HAP-1 (cell line): ENCODE results near the gene ZNF473.

Experiments used
- DNase-seq, 2 experiments: peaks; one replicate each; pipeline ENCODE4 v3.0.0-alpha.2; 2016 to 2020; ENCODE audit warnings: low spot score in 2 of 2
- H3K27me3 ChIP-seq: fragments of 250-450 bp; sonication (Bioruptor Pico); 2 replicates; pipeline ENCODE4 v1.5.1; 2020; ENCODE audit warnings: low read depth, mild to moderate bottlenecking, moderate library complexity
- H3K36me3 ChIP-seq: fragments of 250-450 bp; sonication (Bioruptor Pico); replicated peaks from 2 replicates; pipeline ENCODE4 v1.5.1; 2020; ENCODE audit warnings: mild to moderate bottlenecking
- H3K4me1 ChIP-seq: fragments of 250-450 bp; sonication (Bioruptor Pico); 2 replicates; pipeline ENCODE4 v1.5.1; 2020; ENCODE audit warnings: mild to moderate bottlenecking
- H3K4me3 ChIP-seq: fragments of 250-450 bp; sonication (Bioruptor Pico); 2 replicates; pipeline ENCODE4 v1.5.1; 2020; ENCODE audit warnings: mild to moderate bottlenecking, moderate library complexity
- H3K9me3 ChIP-seq: fragments of 250-450 bp; sonication (Bioruptor Pico); 2 replicates; pipeline ENCODE4 v1.5.1; 2020; ENCODE audit warnings: mild to moderate bottlenecking, moderate library complexity
- in situ Hi-C: fragments of 300-500 bp; cut with MboI; formaldehyde crosslinking; loops from 3 replicates; pipeline ENCODE4 v1.14.3; 2020; ENCODE audit warnings: low sequenced_read_pairs, inconsistent platforms, mixed read lengths

ZNF473 gene

GRCh38 chr19:50025794-50026549 is at the start of gene ZNF473:
Gene ZNF473 (plus strand): TSS chr19:50026005. CDS start chr19:50031083, 5,078 bp downstream.
- DNase-seq = peak; percentile 94
- in situ Hi-C loops = no loop called here

GRCh38 chr19:49976496-49976895 is 49.3 kb upstream of the ZNF473 start:
- no peaks in the 10 kb centered on the region for H3K27me3 ChIP-seq
- H3K36me3 ChIP-seq = no peaks in the 10 kb centered on the region
- in situ Hi-C loops = no loop called here

More at GRCh38 chr19:50025794-50026549, at the start of gene ZNF473:
- H3K4me3 ChIP-seq = peak within 1 kb of the TSS; percentile 91
- H3K36me3 ChIP-seq = peaks cover 3% of the 10 kb centered on the region
- H3K4me1 ChIP-seq = peaks cover 5% of the 10 kb centered on the region; the same call in 1 of the 2 replicates
- H3K27me3 ChIP-seq = no peaks in the 10 kb centered on the region
- H3K9me3 ChIP-seq = peaks cover 6% of the 10 kb centered on the region; the same call in 1 of the 2 replicates

DNA sequence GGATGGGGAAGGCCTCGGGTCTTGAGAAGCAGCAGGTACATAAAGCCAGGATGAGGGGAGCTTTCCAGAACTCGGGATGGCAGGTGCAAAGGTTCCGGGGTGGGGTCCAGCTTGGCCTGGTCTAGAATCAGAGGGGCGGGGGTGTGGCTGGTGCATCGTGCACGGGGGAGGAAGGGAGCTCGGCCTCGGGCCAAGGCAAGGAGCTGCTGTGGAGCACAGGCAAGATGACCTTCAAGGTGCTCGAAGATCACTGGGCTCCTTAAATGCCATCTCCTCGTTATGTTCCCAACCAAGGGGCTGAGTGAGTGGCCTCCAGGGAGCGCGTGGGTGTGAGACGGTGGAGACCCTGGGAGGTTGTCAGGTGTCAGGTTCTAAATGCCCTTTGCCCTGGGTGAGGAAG is 48.7 kb upstream of the ZNF473 start:
- no peaks in the 10 kb centered on the region for H3K27me3 ChIP-seq
- no peak overlapping the region for H3K4me3 ChIP-seq
- no peaks in the 10 kb centered on the region for H3K4me1 ChIP-seq
- H3K36me3 ChIP-seq = no peaks in the 10 kb centered on the region
- in situ Hi-C loops = no loop called here
- no peak for DNase-seq
- H3K9me3 ChIP-seq = no peaks in the 10 kb centered on the region

More at GRCh38 chr19:49976496-49976895, 49.3 kb upstream of the ZNF473 start:
- Histone ChIP-seq H3K4me1 (no peaks in the 10 kb centered on the region), H3K9me3 (no peaks in the 10 kb centered on the region), H3K4me3 (no peak overlapping the region)
- no peak for DNase-seq

DNA sequence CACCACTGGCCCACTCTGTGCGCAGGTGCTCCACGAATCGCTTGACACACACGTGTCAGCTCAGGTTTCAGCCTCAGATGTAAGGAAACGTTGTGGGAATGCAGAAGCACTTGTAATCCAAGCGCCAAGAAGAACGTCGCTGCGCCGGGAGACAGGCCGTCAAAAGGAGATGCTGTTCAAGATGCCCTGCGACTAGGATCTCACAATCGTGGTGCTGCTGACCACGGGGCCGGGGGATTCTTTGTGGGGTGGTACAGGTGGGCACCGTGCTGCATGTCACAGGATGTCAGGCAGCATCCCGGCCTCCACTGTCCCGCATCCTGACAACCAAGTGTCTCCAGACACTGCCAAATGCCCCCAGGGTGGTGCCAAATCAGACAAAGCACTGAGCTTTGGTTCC is 47.9 kb upstream of the ZNF473 start:
- no peaks in the 10 kb centered on the region for H3K9me3 ChIP-seq
- H3K4me1 ChIP-seq = no peaks in the 10 kb centered on the region
- H3K36me3 ChIP-seq = no peaks in the 10 kb centered on the region
- H3K4me3 ChIP-seq = no peak overlapping the region
- in situ Hi-C loops = no loop called here
- DNase-seq = no peak
- H3K27me3 ChIP-seq = no peaks in the 10 kb centered on the region

- DNase-seq = no peak
- in situ Hi-C loops = no loop called here
- no peaks in the 10 kb centered on the region for H3K4me1 ChIP-seq
- H3K4me3 ChIP-seq = no peak overlapping the region
- no peaks in the 10 kb centered on the region for H3K36me3 ChIP-seq
- H3K9me3 ChIP-seq = no peaks in the 10 kb centered on the region
- H3K27me3 ChIP-seq = no peaks in the 10 kb centered on the region
Observed at GRCh38 chr19:49978324-49978723, 47.5 kb upstream of the ZNF473 start.

- H3K4me1 ChIP-seq = no peaks in the 10 kb centered on the region
- H3K27me3 ChIP-seq = no peaks in the 10 kb centered on the region
- no peaks in the 10 kb centered on the region for H3K36me3 ChIP-seq
- no peaks in the 10 kb centered on the region for H3K9me3 ChIP-seq
- no peak overlapping the region for H3K4me3 ChIP-seq
- DNase-seq = no peak
- in situ Hi-C loops = loop anchor here (5.0 kb wide), 1 partner anchor 45 kb away; no protein-coding TSS in a partner anchor
Observed at GRCh38 chr19:49981603-49982593, 43.9 kb upstream of the ZNF473 start.

DNA sequence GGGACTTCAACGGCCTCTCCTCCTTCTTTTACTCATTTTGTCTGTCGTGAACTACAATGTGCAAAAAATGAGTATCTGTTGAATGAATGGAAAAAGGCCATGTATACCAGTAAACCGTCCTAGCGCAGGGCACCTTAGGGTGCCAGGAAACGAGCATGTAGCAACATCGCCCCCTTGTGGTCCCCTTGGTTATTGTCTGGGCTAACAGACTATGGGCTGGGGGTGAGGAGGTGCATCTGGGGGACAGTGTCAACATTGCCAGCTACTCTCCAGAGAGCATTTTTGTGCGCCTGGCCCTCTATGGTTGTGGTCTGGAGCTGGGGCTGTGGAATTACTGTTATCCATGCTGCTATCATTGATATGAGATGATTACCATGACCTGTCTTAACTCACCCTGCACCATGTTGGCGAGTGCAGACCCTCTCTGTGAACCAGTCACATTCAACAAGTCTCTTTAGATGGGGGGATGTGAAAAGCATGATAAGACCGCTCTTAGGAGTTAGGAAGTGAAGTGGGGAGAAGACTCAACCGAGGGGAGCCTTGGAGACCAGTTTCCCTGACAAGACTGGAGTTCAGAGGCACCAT is 42.1 kb upstream of the ZNF473 start:
- no peak overlapping the region for H3K4me3 ChIP-seq
- H3K9me3 ChIP-seq = no peaks in the 10 kb centered on the region
- H3K27me3 ChIP-seq = no peaks in the 10 kb centered on the region
- peak; percentile 26 to 85 for DNase-seq
- no peaks in the 10 kb centered on the region for H3K4me1 ChIP-seq
- in situ Hi-C loops = loop anchor here (5.0 kb wide), 1 partner anchor 46 kb away; no protein-coding TSS in a partner anchor
- no peaks in the 10 kb centered on the region for H3K36me3 ChIP-seq

DNA sequence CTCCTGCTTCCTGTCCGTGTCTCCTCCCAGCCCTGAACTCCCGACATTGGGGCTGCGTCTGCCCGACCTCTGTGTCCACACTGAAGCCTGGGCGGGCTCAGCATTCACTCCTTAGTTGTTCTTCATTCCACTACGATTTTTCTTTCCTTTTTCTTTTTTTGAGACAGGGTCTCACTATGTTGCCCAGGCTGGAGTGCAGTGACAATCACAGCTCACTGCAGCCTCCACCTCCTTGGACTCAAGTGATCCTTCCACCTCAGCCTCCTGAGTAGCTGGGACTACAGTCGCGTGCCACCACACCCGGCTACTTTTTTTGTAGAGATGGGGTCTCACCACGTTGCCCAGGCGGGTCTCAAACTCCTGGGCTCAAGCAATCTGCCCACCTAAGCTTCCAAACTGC is 41.3 kb upstream of the ZNF473 start:
- in situ Hi-C loops = loop anchor here (5.0 kb wide), 1 partner anchor 47 kb away; no protein-coding TSS in a partner anchor
- Histone ChIP-seq H3K36me3 (no peaks in the 10 kb centered on the region), H3K4me3 (no peak overlapping the region), H3K9me3 (no peaks in the 10 kb centered on the region), H3K4me1 (no peaks in the 10 kb centered on the region), H3K27me3 (no peaks in the 10 kb centered on the region)
- no peak for DNase-seq

GRCh38 chr19:49985871-49986270 is 39.9 kb upstream of the ZNF473 start:
- no peaks in the 10 kb centered on the region for H3K27me3 ChIP-seq
- in situ Hi-C loops = no loop called here

GRCh38 chr19:49986354-49986753 is 39.5 kb upstream of the ZNF473 start:
- no peak overlapping the region for H3K4me3 ChIP-seq
- DNase-seq = no peak
- no peaks in the 10 kb centered on the region for H3K36me3 ChIP-seq
- no peaks in the 10 kb centered on the region for H3K9me3 ChIP-seq
- in situ Hi-C loops = no loop called here
- no peaks in the 10 kb centered on the region for H3K27me3 ChIP-seq
- H3K4me1 ChIP-seq = no peaks in the 10 kb centered on the region

More at GRCh38 chr19:49985871-49986270, 39.9 kb upstream of the ZNF473 start:
- Histone ChIP-seq H3K4me3 (no peak overlapping the region), H3K4me1 (no peaks in the 10 kb centered on the region), H3K36me3 (no peaks in the 10 kb centered on the region), H3K9me3 (no peaks in the 10 kb centered on the region)
- DNase-seq = no peak

DNA sequence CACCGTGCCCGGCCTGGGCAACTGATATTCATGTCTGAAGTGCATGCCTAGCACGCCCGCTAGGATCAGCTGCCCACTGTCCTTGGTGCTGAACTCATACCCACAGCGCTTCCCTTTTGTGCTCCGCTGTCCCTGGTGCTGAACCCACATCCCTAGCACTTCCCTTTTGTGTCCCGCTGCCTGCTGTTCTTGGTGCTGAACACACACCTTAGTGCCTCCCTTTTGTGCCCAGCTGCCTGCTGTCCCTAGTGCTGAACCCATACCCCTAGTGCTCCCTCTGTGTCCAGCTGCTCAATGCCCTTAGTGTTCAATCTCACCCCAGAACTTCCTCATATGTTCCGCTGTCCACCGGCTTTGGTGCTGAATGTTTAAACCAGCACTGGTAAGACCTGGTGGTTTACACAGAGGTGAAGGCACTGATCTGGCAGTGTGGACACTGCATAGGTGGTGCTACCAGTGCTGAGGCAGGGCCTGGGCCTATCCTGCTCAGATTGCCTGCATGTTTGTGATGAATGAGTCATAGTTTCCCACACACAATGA is 38.6 kb upstream of the ZNF473 start:
- Histone ChIP-seq H3K9me3 (no peaks in the 10 kb centered on the region), H3K4me1 (no peaks in the 10 kb centered on the region), H3K4me3 (no peak overlapping the region), H3K36me3 (no peaks in the 10 kb centered on the region), H3K27me3 (no peaks in the 10 kb centered on the region)
- peak; percentile 82 to 97 for DNase-seq
- in situ Hi-C loops = no loop called here

DNA sequence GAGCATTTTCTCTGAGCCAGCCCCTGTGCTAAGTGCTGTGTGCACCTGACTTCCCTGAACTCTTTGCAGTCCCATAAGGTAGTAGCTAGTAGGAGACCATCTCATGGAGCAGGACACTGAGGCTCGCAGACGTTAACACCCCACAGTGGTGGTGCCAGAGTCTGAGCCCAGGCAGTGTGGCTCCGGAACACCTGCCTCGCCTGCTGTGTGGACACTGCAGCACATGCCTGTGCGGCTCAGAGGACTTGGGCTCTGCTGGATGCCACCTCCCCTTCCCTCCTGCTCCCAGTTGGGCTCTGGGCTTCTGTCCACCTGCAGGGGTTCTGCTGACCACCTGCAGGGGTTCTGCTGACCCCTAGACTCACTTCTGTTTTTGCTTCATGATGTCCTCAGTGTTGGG is 37.8 kb upstream of the ZNF473 start:
- no peaks in the 10 kb centered on the region for H3K9me3 ChIP-seq

DNA sequence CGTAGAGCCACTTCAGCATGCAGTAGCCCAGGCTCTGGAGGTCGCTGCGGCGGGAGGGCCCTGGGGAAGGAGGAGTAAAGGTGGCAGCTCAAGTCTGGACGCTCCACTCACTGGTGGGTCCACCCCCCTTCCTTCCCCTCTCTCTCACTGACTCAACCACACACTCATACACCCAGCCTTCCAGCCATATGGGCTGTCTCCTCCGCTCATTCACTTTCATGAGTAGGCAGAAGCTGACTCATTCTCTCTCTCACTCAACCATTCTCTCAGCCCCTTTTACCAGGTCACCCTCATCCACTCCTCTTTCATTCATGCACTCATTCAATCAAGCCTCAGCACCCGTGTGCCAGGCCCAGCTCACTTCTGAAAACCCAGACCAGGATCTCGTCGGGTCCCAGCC is 37.4 kb upstream of the ZNF473 start:
- in situ Hi-C loops = no loop called here
- no peak overlapping the region for H3K4me3 ChIP-seq
- no peak for DNase-seq
- no peaks in the 10 kb centered on the region for H3K4me1 ChIP-seq
- H3K27me3 ChIP-seq = no peaks in the 10 kb centered on the region
- H3K9me3 ChIP-seq = no peaks in the 10 kb centered on the region
- H3K36me3 ChIP-seq = no peaks in the 10 kb centered on the region

More for the DNA sequence above, 37.8 kb upstream of the ZNF473 start:
- Histone ChIP-seq H3K27me3 (no peaks in the 10 kb centered on the region), H3K36me3 (no peaks in the 10 kb centered on the region), H3K4me1 (no peaks in the 10 kb centered on the region), H3K4me3 (no peak overlapping the region)
- in situ Hi-C loops = no loop called here
- DNase-seq = no peak
